EL (cell line): Measurements from ENCODE around the gene PAXIP1.

ENCODE experiments used
- DNase-seq: peaks from one replicate; pipeline ENCODE4 v3.0.0-alpha.2; 2016

Gene PAXIP1

DNA sequence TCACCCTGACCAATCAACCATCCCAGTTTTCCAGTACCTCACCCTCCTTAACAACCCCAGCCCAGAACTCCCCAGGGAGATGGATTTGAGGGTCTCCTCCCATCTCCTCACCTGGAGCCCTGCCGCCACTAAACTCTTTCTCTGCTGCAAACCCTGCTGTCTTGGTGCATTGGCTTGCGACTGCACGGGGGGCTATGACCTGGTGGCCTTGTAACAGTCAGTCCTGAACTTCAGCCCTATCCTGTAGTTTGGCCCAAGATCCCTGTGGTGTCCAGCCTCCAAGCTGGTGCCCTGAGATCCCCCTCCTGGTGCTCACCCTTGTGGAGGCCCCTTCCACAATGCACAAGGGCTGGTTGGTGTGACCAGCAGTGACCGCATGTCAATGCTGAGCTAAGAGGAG lies 91.9 kb downstream of the PAXIP1 start:
- no peak for DNase-seq

DNA sequence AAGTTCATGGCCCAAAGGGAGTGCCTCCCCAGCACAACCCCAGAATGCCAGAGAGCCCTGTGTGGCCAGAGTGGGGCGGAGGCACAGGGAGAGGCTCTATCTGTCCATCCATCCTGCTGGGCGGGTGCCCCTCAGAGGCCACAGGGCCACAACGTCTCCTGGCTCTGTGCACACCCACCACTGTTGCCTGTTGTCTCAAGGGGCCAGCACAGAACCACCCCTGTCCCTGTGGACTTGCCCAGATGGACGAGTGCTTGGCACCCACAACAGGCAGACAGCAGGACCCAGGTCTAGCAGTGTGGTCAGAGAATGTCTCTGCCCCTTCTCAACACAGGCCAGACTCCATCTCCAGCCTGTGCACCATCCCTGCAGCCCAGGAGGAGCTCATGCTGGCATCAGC lies 92.8 kb downstream of the PAXIP1 start:
- DNase-seq: no peak

DNA sequence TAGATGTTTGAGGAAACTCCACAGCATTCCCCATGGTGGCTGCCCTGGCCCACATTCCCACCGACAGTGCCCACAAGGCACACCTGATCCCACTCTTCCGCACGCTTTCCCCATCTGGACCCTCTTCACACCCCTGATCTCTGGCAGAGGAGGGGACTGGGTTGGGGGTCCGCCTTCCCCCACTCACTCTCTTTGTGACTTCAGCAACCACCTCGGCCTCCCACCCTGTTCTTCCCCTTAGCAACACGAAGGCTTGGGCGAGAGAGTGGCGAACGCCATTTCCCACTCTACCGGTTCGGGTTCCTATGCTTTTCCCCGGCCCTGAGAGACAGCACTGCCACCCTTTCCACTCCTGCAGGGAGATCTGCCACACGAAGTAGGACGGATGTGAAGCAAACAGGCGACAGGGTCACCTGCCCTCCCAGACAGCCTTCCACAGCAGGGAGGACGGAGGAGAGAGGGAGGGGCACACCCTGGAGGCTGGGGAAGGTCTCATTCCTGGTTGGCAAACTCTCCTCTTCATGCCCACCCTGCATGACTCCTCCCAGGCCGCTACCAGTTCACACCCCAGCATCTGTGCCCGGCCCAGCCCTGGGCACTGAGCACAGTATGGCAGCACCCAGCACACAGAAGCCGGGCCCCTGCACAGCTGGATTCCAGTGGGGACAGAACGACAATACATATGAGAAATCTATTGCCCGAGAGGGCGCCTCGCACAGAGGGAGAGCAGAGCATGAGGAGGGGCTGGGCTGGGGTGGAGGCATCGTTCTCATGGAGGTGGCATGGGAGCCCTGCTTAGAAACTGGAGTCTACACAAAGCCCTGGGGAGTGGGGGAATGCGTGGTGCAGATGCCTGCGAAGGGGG lies 93.5 kb downstream of the PAXIP1 start:
- no peak for DNase-seq

DNA sequence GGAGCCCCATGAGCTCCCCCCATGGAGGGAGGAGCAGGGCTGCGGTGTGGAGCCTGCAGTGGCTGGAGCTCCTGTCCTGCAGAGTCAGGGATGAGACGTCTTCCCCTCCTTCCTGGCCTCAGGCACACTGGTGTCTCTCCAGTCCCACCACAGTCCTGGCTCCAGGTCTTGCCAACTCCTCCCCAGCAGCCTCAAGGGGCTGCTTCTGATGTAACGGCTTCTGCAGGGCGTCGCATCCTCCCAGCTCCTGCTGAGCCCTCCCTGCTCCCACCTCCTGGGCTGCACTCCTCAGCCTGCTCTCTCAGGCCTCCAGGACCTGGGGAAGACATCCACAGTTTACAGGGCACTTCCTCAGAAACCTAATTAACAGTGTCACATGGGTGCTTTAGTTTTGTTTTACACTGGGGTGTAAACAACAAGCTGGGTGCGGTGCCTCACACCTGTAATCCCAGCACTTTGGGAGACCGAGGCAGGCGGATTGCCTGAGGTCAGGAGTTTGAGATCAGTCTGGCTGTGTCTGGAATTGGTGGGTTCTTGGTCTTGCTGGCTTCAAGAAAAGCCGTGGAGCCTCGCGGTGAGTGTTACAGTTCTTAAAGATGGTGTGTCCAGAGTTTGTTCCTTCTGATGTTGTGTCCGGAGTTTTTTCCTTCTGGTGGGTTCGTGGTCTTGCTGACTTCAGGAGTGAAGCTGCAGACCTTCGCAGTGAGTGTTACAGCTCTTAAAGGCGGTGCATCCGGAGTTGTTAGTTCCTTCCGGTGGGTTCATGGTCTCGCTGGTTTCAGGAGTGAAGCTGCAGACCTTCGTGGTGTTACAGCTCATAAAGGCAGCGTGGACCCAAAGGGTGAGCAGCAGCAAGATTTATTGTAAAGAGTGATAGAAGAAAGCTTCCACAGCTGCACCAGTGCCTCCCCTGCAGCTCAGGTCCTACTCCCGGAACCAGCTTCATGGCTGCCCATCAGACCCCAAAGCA lies 95.0 kb downstream of the PAXIP1 start:
- no peak for DNase-seq

DNA sequence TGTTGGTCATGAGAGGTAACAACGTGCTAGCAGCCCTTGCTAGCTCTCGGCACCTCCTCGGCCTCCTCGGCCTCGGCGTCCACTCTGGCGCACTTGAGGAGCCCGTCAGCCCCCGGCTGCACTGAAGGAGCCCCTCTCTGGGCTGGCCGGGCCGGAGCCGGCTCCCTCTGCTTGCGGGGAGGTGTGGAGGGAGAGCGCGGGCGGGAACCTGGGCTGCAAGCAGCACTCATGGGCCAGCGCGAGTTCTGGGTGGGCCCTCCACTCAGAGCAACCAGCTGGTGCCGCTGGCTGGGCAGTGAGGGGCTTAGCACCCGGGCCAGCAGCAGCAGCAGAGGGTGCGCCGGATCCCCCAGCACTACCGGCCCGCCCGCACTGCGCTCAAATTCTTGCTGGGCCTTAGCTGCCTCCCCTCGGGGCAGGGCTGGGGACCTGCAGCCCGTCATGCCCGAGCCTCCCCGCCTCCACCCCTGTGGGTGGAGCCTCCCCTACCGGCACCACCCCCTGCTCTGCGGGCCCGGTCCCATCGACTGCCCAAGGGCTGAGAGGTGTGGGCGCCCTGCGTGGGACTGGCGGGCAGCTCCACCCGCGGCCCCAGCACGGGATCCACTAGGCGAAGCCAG lies 96.1 kb downstream of the PAXIP1 start:
- no peak for DNase-seq

DNA sequence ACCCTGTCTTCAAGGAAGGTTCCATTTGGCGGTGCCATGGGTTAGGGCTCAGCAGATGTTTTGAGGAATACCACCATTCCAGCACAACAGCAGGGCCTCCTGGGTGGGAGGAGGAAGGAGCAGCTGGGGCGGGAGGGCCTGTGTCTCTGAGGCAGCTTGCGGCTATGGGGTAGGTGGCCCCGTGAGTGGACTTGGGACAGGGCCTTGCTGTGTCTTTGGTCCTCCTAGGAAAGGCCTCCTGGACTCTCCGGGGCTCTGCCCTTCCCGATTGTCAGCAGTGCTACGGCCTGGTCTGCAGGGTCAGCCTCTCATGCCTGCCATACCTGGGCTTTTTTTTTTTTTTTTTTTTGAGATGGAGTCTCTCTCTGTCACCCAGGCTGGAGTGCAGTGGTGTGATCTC lies 96.7 kb downstream of the PAXIP1 start:
- no peak for DNase-seq

DNA sequence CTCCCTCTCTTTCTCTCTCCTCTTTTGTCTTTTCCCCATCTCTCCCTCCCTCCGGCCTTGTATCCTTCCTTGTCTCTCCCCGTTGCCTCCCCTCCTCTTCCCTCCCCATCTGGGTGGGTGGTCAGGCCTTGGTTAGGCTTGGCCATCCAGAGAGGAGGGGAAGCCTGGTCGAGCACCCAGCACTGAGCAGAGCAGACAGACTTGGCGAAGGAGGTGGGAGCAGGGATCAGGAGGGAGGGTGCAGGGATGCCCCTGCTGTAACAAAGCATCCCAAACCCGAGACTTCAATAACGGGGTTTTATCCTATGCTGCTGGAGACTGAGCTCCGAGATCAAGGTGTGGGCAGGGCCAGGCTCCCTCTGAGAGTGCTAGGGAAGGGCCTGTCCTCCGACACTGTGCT lies 97.3 kb downstream of the PAXIP1 start:
- DNase-seq: no peak

DNA sequence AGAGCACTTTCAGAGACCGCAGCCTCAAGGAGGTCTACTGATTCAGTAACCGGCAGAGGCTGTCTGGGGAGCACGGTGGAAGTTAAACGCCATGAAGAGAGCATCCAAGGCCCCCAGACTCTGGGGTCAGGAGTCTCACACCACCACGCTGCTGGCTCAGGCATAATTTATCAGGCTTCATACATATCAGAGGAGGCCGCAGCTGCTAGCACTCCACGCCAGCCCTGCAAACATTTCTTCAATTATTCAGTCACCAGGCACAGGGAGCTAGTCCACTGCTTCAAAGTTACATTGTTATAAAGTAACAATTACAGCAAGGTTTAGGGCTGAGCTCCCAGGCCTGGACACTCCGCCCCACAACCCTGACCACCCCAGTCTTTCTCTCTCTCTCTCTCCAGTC lies 97.8 kb downstream of the PAXIP1 start:
- DNase-seq: no peak

DNA sequence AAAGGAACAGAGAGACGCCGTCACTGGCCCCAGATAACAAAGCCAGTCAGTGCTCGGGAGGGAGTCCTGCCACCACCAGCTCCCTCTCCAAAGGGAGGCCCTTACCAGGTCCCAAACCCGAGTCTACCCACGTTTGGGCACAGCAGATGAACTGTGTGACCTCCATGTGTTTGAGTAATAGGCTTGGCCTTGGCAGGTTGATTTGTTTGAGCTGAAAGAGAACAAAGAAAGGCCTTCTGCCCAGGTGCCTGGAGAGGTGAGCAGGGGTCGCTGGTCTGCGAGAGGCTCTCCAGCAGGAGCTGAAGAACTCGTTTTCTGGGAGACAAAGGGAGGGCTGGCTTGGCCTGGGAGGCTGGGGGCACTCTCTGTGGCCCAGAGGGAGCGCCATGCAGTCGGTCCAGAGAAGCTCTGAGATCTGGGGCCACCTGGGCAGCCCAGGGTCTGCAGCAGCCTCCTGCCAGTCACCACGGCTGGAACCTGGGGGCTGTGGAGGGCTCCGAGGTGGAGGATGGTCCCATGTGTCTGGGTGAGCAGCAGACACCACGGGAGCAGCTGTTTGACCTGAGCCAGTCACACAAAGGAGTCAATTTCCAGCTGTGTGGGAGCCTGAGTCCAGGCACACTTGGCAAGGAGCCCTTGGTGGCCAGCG lies 99.7 kb downstream of the PAXIP1 start:
- no peak for DNase-seq

DNA sequence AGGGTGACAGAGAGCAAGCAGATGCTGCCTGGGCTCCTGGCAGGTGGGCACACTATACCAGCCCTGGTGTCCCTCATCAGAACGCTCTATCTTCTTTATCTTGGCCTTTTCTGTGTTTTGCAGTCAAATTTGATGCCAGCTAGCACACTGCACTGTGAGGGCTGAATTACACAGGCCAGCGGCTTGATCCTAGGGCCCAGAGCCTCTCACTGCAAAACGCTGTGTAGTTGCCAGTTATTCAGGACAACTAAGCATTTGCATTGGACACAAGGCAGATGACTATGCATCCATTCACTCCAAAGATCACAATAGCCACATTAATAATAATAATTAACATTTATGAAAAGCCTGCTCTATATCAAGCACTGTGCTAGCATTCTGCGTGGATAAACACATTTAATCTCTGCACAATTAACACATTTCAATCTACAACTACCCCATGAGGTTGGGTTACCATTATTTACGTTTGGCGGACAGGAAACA lies 100.3 kb downstream of the PAXIP1 start:
- no peak for DNase-seq

DNA sequence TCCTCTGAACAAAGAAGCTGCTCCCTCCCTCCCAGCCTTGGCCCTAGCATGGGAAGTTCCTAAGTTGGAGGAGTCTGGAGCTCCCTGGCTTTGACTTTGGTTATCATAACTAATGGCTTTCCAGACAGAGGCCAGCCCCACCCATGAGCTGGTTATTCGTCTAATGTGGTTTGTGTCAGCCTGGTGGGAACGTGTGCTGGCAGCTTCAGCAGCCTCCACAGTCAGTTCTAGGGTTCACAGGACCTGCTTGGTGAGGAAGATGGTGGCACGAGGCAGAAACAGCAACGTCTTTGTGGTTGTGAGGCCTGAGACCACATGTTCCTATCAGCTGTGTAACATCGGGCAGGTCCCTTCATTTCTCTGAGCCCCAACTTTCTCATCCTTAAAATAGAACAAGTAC lies 103.1 kb downstream of the PAXIP1 start:
- no peak for DNase-seq

DNA sequence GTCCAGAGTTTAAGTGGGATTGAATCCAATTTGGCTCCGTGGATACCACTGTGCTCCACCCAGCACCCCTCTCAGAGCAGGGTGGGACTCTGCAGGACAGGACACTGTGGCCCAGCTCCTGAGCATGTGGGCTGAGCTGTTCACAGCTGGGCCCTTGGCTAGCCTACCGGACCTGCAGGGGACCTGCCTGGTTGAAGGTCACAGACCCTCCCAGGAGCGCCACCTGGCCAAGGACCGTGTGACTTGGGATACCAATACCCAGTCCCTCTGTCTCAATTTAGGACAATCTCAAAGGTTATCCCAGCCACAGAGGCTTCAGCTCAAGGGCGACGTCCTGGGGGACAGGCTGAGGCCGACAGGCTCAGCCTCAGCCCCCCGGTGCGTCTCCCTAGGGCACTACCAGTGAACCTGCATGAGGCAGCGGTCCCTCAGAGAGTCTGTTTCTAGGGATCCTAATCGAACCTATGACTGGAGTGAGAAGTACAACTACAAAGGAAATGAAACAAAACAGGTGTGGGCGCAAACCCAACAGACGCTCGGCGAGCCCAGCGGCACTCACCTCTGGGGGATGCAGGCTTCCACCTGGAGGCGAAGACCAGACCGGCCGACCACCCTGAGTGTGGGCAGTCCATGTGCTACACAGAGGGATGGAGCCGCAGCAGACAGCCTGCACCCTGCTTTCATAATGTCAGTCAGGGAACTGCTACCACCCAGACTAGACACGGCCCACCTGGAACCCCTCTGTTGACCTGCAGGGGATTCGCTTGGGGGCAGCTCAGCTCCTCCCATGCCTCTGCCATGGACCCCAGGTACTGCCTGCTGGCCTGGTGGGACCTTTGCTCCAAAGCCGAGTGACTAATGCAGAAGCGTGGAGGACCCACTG lies 103.7 kb downstream of the PAXIP1 start:
- no peak for DNase-seq

DNA sequence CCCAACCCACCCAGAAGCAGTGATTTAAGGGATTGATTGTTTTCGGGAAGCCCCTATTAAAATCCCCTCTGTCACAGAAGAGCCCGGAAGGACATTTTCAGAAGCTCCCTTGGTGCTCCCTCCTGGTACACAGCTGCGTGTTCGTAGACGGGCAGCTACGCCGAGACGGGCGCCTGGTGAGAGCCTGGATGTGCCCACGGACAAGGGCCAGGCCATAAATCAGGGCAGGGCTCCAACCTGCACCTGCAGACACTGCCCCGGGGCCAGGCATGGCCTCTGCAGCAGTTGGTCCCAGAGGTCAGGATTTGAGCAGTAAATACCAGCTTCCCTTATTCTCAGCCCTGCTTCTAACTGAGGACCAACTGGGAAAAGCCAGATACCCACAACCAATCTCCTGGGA lies 106.8 kb downstream of the PAXIP1 start:
- no peak for DNase-seq
